Measurements from ENCODE around the gene EHMT1.

Gene EHMT1

GRCh38 chr9:137800196-137801022 lies 181.6 kb downstream of the EHMT1 start:
- TF ChIP-seq CTCF (IDR thresholded peaks at IDR 0.05; ENCODE audit: extremely low read depth, missing control alignments): no peak
- DNase-seq (ENCODE audit: low spot score): no peak

GRCh38 chr9:137801023-137801319 lies 182.2 kb downstream of the EHMT1 start:
- no peak for DNase-seq (ENCODE audit: low spot score)
- no peak for TF ChIP-seq CTCF (IDR thresholded peaks at IDR 0.05; ENCODE audit: extremely low read depth, missing control alignments)

GRCh38 chr9:137802021-137802420 lies 183.2 kb downstream of the EHMT1 start:
- no peak for TF ChIP-seq CTCF (IDR thresholded peaks at IDR 0.05; ENCODE audit: extremely low read depth, missing control alignments)
- DNase-seq (ENCODE audit: low spot score): no peak

GRCh38 chr9:137802521-137803243 lies 183.9 kb downstream of the EHMT1 start:
- no peak for TF ChIP-seq CTCF (IDR thresholded peaks at IDR 0.05; ENCODE audit: extremely low read depth, missing control alignments)
- DNase-seq (ENCODE audit: low spot score): no peak

- DNase-seq (ENCODE audit: low spot score): no peak
- no peak for TF ChIP-seq CTCF (IDR thresholded peaks at IDR 0.05; ENCODE audit: extremely low read depth, missing control alignments)
Measured at GRCh38 chr9:137804908-137805630, 186.3 kb downstream of the EHMT1 start.

GRCh38 chr9:137807721-137808703 lies 189.2 kb downstream of the EHMT1 start:
- no peak for TF ChIP-seq CTCF (IDR thresholded peaks at IDR 0.05; ENCODE audit: extremely low read depth, missing control alignments)
- no peak for DNase-seq (ENCODE audit: low spot score)
